ENCODE measurements around the gene TMEM255B.

DNA sequence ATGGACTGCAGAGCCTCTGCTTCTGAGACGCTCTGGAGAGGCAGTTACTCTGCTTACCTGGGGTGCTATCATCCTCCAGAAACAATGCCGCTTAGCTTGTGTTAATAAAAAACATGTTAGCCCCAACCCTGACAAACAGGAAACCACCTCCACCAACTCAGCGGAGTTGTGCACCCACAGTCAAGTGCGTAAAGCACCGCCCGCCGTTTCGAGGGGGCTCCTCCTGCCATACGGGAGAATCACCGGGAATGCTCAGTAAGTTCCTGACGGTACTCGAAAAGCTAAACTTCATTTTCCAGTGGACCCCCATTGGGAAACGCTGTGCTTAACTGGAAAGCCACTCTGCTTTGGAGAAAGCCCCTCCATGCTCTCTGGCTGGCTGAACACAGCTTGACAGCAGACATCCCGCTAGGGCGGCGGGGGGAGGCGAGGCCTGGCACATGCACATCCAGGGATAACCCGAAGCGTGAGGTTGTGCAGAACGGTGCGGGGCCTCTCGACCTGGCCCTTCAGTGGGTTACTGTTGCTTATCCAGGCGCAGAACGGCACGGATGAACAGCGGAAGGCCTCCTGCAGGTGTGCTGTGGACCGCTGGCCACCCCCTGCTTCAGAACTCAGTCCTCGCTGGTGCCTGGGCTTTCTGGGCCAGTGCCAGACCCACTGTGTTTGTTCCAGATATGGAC, 87.8 kb downstream of the TMEM255B start:
- TF ChIP-seq, protein P1, sequence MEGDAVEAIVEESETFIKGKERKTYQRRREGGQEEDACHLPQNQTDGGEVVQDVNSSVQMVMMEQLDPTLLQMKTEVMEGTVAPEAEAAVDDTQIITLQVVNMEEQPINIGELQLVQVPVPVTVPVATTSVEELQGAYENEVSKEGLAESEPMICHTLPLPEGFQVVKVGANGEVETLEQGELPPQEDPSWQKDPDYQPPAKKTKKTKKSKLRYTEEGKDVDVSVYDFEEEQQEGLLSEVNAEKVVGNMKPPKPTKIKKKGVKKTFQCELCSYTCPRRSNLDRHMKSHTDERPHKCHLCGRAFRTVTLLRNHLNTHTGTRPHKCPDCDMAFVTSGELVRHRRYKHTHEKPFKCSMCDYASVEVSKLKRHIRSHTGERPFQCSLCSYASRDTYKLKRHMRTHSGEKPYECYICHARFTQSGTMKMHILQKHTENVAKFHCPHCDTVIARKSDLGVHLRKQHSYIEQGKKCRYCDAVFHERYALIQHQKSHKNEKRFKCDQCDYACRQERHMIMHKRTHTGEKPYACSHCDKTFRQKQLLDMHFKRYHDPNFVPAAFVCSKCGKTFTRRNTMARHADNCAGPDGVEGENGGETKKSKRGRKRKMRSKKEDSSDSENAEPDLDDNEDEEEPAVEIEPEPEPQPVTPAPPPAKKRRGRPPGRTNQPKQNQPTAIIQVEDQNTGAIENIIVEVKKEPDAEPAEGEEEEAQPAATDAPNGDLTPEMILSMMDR (IDR thresholded peaks at IDR 0.05) = no peak
- no peak for TF ChIP-seq POLR2A (IDR thresholded peaks at IDR 0.05)
